ENCODE results near the gene ERN1.
"Not testable (repeated sequence)": the region's sequence is repeated elsewhere in the genome, so short reads cannot be mapped to it uniquely, and the experiment has no call there.

ERN1 gene

GRCh38 chr17:64022611-64023063 is 107.3 kb downstream of the ERN1 start:
- no peak for FAIRE-seq

GRCh38 chr17:64020056-64020766 is 109.7 kb downstream of the ERN1 start, which contains the start of gene ICAM2:
Gene ICAM2, minus strand, starts transcription at chr17:64020633. Its CDS starts 13,942 bp downstream, at chr17:64006691.
- no peak for FAIRE-seq

GRCh38 chr17:64019551-64019961 is 110.4 kb downstream of the ERN1 start:
- FAIRE-seq: not testable (repeated sequence)

- no peak for FAIRE-seq
Observed at GRCh38 chr17:64017381-64017980, 112.5 kb downstream of the ERN1 start.

- no peak for FAIRE-seq
Observed at GRCh38 chr17:64016974-64017373, 113.0 kb downstream of the ERN1 start.

GRCh38 chr17:64016231-64016784 is 113.6 kb downstream of the ERN1 start:
- no peak for FAIRE-seq

GRCh38 chr17:64015447-64015846 is 114.5 kb downstream of the ERN1 start:
- FAIRE-seq: no peak

- no peak for FAIRE-seq
Observed at GRCh38 chr17:64009571-64010402, 120.2 kb downstream of the ERN1 start.

GRCh38 chr17:64008830-64009229 is 121.1 kb downstream of the ERN1 start:
- FAIRE-seq: no peak

GRCh38 chr17:64008346-64008745 is 121.6 kb downstream of the ERN1 start:
- no peak for FAIRE-seq

GRCh38 chr17:64007838-64008282 is 122.1 kb downstream of the ERN1 start:
- FAIRE-seq: no peak

- not testable (repeated sequence) for FAIRE-seq
Observed at GRCh38 chr17:64007089-64007837, 122.7 kb downstream of the ERN1 start.

GRCh38 chr17:64006361-64007088 is 123.4 kb downstream of the ERN1 start:
- no peak for FAIRE-seq

GRCh38 chr17:64005734-64006167 is 124.2 kb downstream of the ERN1 start:
- FAIRE-seq: no peak

- FAIRE-seq: no peak
Observed at GRCh38 chr17:64004903-64005733, 124.8 kb downstream of the ERN1 start.

GRCh38 chr17:64004218-64004770 is 125.7 kb downstream of the ERN1 start:
- no peak for FAIRE-seq

- FAIRE-seq: no peak
Observed at GRCh38 chr17:64003526-64004121, 126.3 kb downstream of the ERN1 start.

- no peak for FAIRE-seq
Observed at GRCh38 chr17:64002658-64003525, 127.1 kb downstream of the ERN1 start.
